Measurements from ENCODE around the gene NCBP2L.

- TF ChIP-seq CTCF (IDR thresholded peaks at IDR 0.05), result no peak
- no peak for TF ChIP-seq SMC3 (IDR thresholded peaks at IDR 0.05)
- TF ChIP-seq EP300 (IDR thresholded peaks at IDR 0.05), result no peak
- TF ChIP-seq BHLHE40 (IDR thresholded peaks at IDR 0.05; ENCODE audit: low read depth, low read length), result no peak
- no peak for TF ChIP-seq NFE2L2 (conservative IDR thresholded peaks at IDR 0.05; ENCODE audit: low read length)
- TF ChIP-seq JUN (IDR thresholded peaks at IDR 0.05), result no peak
- TF ChIP-seq SREBF2 (IDR thresholded peaks at IDR 0.05), result no peak
Observed at GRCh38 chrX:107773206-107773605, 4.3 kb upstream of the NCBP2L start.
